Measurements from ENCODE around the gene ALOX5AP. TPM values are rescaled to one million over a fixed set of nuclear protein-coding genes. Genes with fewer than 3 reads are reported as not detected.

The ALOX5AP gene
- polyA plus RNA-seq, 2 of the 4 experiments (the other 2 are of a cell fraction): 2.3 to 2.8 TPM

- Histone ChIP-seq H3K4me2 (no peak overlapping the region), H3K4me3 (no peak overlapping the region), H3K9me3 (no peaks in the 10 kb centered on the region), H3K27ac (no peak overlapping the region), H3K4me1 (no peaks in the 10 kb centered on the region)
- no peak for ATAC-seq
- DNase-seq (ENCODE audit: low read depth in 1 of 2, low spot score in 1 of 2): no peak
- WGBS (ENCODE audit: missing lambda C conversion rate): 78% methylated on average over 6 of the region's 6 CpGs
- CTCF ChIA-PET: interaction anchor here (1.2 kb wide), 1 partner anchor 12 kb away, joined by 3 read pairs; no protein-coding TSS in a partner anchor
- POLR2A ChIA-PET: no interaction called here
- no peak for FAIRE-seq
- TF ChIP-seq ZC3H11A (IDR thresholded peaks at IDR 0.05): no peak
- TF ChIP-seq RCOR1 (IDR thresholded peaks at IDR 0.05; ENCODE audit: low read depth, low read length): no peak
- no peak for TF ChIP-seq CHD2 (IDR thresholded peaks at IDR 0.05; ENCODE audit: low read length, partially characterized antibody)
- no peak for TF ChIP-seq MAX (IDR thresholded peaks at IDR 0.05)
- no peak for TF ChIP-seq NPAS2 (CRISPR knock-in tag; IDR thresholded peaks at IDR 0.05; ENCODE audit: borderline replicate concordance)
- no peak for TF ChIP-seq HOXB5 (CRISPR knock-in tag; IDR thresholded peaks at IDR 0.05)
- TF ChIP-seq, protein P1, sequence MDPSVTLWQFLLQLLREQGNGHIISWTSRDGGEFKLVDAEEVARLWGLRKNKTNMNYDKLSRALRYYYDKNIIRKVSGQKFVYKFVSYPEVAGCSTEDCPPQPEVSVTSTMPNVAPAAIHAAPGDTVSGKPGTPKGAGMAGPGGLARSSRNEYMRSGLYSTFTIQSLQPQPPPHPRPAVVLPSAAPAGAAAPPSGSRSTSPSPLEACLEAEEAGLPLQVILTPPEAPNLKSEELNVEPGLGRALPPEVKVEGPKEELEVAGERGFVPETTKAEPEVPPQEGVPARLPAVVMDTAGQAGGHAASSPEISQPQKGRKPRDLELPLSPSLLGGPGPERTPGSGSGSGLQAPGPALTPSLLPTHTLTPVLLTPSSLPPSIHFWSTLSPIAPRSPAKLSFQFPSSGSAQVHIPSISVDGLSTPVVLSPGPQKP (IDR thresholded peaks at IDR 0.05; ENCODE audit: low read depth, low read length): no peak
- TF ChIP-seq POLR2A (IDR thresholded peaks at IDR 0.05; ENCODE audit: low read length): no peak
- no peak for TF ChIP-seq ESRRA (IDR thresholded peaks at IDR 0.05; ENCODE audit: borderline replicate concordance, low read length)
- no peak for TF ChIP-seq NR3C1 (IDR thresholded peaks at IDR 0.05)
- no peak for TF ChIP-seq ZFP36 (IDR thresholded peaks at IDR 0.05; ENCODE audit: borderline replicate concordance, partially characterized antibody)
- no peak for TF ChIP-seq RNF2 (IDR thresholded peaks at IDR 0.05; ENCODE audit: borderline replicate concordance, low read depth)
Measured at GRCh38 chr13:30727491-30728355, 7.6 kb upstream of the ALOX5AP start.

GRCh38 chr13:30729801-30730200 is 5.5 kb upstream of the ALOX5AP start:
- 81% methylated on average over 8 of the region's 8 CpGs for WGBS (ENCODE audit: missing lambda C conversion rate)
- FAIRE-seq: no peak
- H3K4me3 ChIP-seq: no peak overlapping the region
- peaks cover 8% of the 10 kb centered on the region for H3K4me1 ChIP-seq
- POLR2A ChIA-PET: no interaction called here
- no peak overlapping the region for H3K4me2 ChIP-seq
- CTCF ChIA-PET: no interaction called here
- TF ChIP-seq, protein P2, sequence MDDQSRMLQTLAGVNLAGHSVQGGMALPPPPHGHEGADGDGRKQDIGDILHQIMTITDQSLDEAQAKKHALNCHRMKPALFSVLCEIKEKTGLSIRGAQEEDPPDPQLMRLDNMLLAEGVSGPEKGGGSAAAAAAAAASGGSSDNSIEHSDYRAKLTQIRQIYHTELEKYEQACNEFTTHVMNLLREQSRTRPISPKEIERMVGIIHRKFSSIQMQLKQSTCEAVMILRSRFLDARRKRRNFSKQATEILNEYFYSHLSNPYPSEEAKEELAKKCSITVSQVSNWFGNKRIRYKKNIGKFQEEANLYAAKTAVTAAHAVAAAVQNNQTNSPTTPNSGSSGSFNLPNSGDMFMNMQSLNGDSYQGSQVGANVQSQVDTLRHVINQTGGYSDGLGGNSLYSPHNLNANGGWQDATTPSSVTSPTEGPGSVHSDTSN (IDR thresholded peaks at IDR 0.05): no peak
- TF ChIP-seq ZFP36 (IDR thresholded peaks at IDR 0.05; ENCODE audit: borderline replicate concordance, partially characterized antibody) (no peak), NR3C1 (IDR thresholded peaks at IDR 0.05) (no peak), FOSB (CRISPR knock-in tag; IDR thresholded peaks at IDR 0.05) (no peak), ESRRA (IDR thresholded peaks at IDR 0.05; ENCODE audit: borderline replicate concordance, low read length) (no peak), POLR2A (IDR thresholded peaks at IDR 0.05; ENCODE audit: low read length) (no peak), CTCF (IDR thresholded peaks at IDR 0.05) (no peak), EP300 (IDR thresholded peaks at IDR 0.05) (no peak), KDM1A (IDR thresholded peaks at IDR 0.05; ENCODE audit: low read depth) (no peak), JUN (IDR thresholded peaks at IDR 0.05) (no peak), EHMT2 (IDR thresholded peaks at IDR 0.05; ENCODE audit: low read depth) (no peak)
- H3K27ac ChIP-seq: no peak overlapping the region; a peak in 1 of 6 replicates
- no peak for ATAC-seq
- H3K9me3 ChIP-seq: no peaks in the 10 kb centered on the region
- DNase-seq (ENCODE audit: low read depth in 1 of 2, low spot score in 1 of 2): no peak

All from A549 (cell line).